Measurements from ENCODE around the gene ADGRF1.

GRCh38 chr6:46996860-46997641 is 45.1 kb downstream of the ADGRF1 start:
- TF ChIP-seq CTCF (IDR thresholded peaks at IDR 0.05): no peak
- no peak for TF ChIP-seq EP300 (IDR thresholded peaks at IDR 0.05)

Data from stomach (tissue), 4 donors.